GM23248 (cell line): Measurements from ENCODE around the gene GREB1. TPM values are rescaled to one million over a fixed set of nuclear protein-coding genes. Genes with fewer than 3 reads are reported as not detected.

Experiments
- DNase-seq: peaks from one replicate; pipeline ENCODE4 v3.0.0-alpha.2; 2015
- H2AFZ ChIP-seq: fragments of 200-600 bp; sonication (generic); 2 replicates; pipeline ENCODE4 v1.6.1; 2016; ENCODE audit warnings: antibody characterized with exemption
- H3F3A ChIP-seq: fragments of 200-600 bp; sonication (generic); 2 replicates; pipeline ENCODE4 v1.6.1; 2016; ENCODE audit warnings: mild to moderate bottlenecking, antibody characterized with exemption, mixed run types; ENCODE audit not compliant: insufficient read depth
- H3K27ac ChIP-seq: fragments of 200-600 bp; sonication (generic); 2 replicates; pipeline ENCODE4 v1.5.1; 2016; ENCODE audit warnings: mild to moderate bottlenecking
- H3K27me3 ChIP-seq: fragments of 200-600 bp; sonication (generic); replicated peaks from 2 replicates; pipeline ENCODE4 v1.6.1; 2016; ENCODE audit warnings: mild to moderate bottlenecking; ENCODE audit not compliant: insufficient read depth
- H3K36me3 ChIP-seq: fragments of 200-600 bp; sonication (generic); 2 replicates; pipeline ENCODE4 v1.6.1; 2016; ENCODE audit warnings: low read depth, mild to moderate bottlenecking
- H3K4me1 ChIP-seq: fragments of 200-600 bp; sonication (generic); 2 replicates; pipeline ENCODE4 v1.6.1; 2016; ENCODE audit warnings: mild to moderate bottlenecking; ENCODE audit not compliant: insufficient read depth
- H3K4me2 ChIP-seq: fragments of 200-600 bp; sonication (generic); one replicate; pipeline ENCODE4 v1.6.1; 2016; ENCODE audit warnings: mild to moderate bottlenecking; ENCODE audit not compliant: unreplicated experiment
- H3K4me3 ChIP-seq: fragments of 200-600 bp; sonication (generic); 2 replicates; pipeline ENCODE4 v1.5.1; 2016; ENCODE audit warnings: mild to moderate bottlenecking
- H3K79me2 ChIP-seq: fragments of 200-600 bp; sonication (generic); 2 replicates; pipeline ENCODE4 v1.6.1; 2016; ENCODE audit warnings: mild to moderate bottlenecking; ENCODE audit not compliant: insufficient read depth
- H3K9ac ChIP-seq: fragments of 200-600 bp; sonication (generic); 2 replicates; pipeline ENCODE4 v1.6.1; 2016; ENCODE audit warnings: mild to moderate bottlenecking
- H3K9me2 ChIP-seq: fragments of 200-600 bp; sonication (generic); 2 replicates; pipeline ENCODE4 v1.6.1; 2016; ENCODE audit warnings: mixed run types, mild to moderate bottlenecking, moderate library complexity; ENCODE audit not compliant: insufficient read depth
- H3K9me3 ChIP-seq: fragments of 200-600 bp; sonication (generic); one replicate; pipeline ENCODE4 v1.6.1; 2017; ENCODE audit warnings: low read depth
- H4K20me1 ChIP-seq: fragments of 200-600 bp; sonication (generic); 2 replicates; pipeline ENCODE4 v1.6.0; 2016; ENCODE audit not compliant: insufficient read depth
- EZH2 ChIP-seq: fragments of 200-600 bp; sonication (generic); IDR thresholded peaks from 2 replicates; pipeline ENCODE4 v1.6.1; 2018; ENCODE audit warnings: antibody characterized with exemption, mild to moderate bottlenecking; ENCODE audit not compliant: insufficient read depth, poor library complexity, severe bottlenecking
- EZH2phosphoT487 ChIP-seq: fragments of 200-600 bp; sonication (generic); IDR thresholded peaks from 2 replicates; pipeline ENCODE4 v1.6.1; 2018; ENCODE audit warnings: antibody characterized with exemption, moderate library complexity, mild to moderate bottlenecking, low read depth; ENCODE audit not compliant: insufficient read depth
- WGBS, 2 experiments: methylation state at CpG; one replicate each; pipeline ENCODE4 v1.1.6; 2015 to 2017; ENCODE audit warnings: low lambda C conversion rate in 2 of 2, low coverage in 1 of 2; ENCODE audit errors: missing lambda C conversion rate in 2 of 2; 5-methylcytosine and 5-hydroxymethylcytosine counted together
- in situ Hi-C: fragments of 300-500 bp; cut with MboI; formaldehyde crosslinking; loops from 2 replicates; pipeline ENCODE4 v1.15.0; 2020
- polyA plus RNA-seq: library from polyadenylated mRNA; unstranded; fragments of >200 nt; fragmentation: Nextera tagmentation; extraction: Ambion mirVana; gene quantifications from 2 replicates; pipeline ENCODE4 v1.2.1, GENCODE V29; 2016
- total RNA-seq: library from RNA; depleted of rRNA; stranded (reverse); fragments of >200 nt; shearing (Covaris generic); gene quantifications from 2 replicates; pipeline ENCODE4 v1.2.3, GENCODE V29; 2014

The GREB1 gene
- total and polyA plus RNA-seq, 2 experiments from 2014 or later = not detected

- H3K79me2 ChIP-seq = no peaks in the 10 kb centered on the region
- 0 to 5% methylated on average over 2 of the region's 2 CpGs for WGBS, 2 experiments
- no peaks in the 10 kb centered on the region for H3K9me2 ChIP-seq
- H3K36me3 ChIP-seq = no peaks in the 10 kb centered on the region
- DNase-seq = no peak
- H3K4me2 ChIP-seq = no peak overlapping the region
- no peaks in the 10 kb centered on the region for H4K20me1 ChIP-seq
- H3K4me1 ChIP-seq = no peaks in the 10 kb centered on the region
- no peak overlapping the region for H3K27ac ChIP-seq
- no peaks in the 10 kb centered on the region for H3K9me3 ChIP-seq
- no peaks in the 10 kb centered on the region for H3F3A ChIP-seq
- no peak overlapping the region for H3K9ac ChIP-seq
- no peak overlapping the region for H3K4me3 ChIP-seq
- peaks cover 20% of the 10 kb centered on the region for H3K27me3 ChIP-seq
- in situ Hi-C loops = no loop called here
- TF ChIP-seq EZH2 (no peak), EZH2phosphoT487 (no peak)
- no peak overlapping the region for H2AFZ ChIP-seq
Measured at GRCh38 chr2:11524470-11524869, 9.4 kb upstream of the GREB1 start.

- Histone ChIP-seq H3K4me3 (no peak overlapping the region), H3K9ac (no peak overlapping the region), H3K27me3 (peaks cover 22% of the 10 kb centered on the region), H3K4me2 (no peak overlapping the region), H4K20me1 (no peaks in the 10 kb centered on the region), H3F3A (no peaks in the 10 kb centered on the region), H2AFZ (no peak overlapping the region), H3K79me2 (no peaks in the 10 kb centered on the region), H3K4me1 (no peaks in the 10 kb centered on the region), H3K9me3 (no peaks in the 10 kb centered on the region), H3K27ac (no peak overlapping the region), H3K36me3 (no peaks in the 10 kb centered on the region), H3K9me2 (no peaks in the 10 kb centered on the region)
- no peak for DNase-seq
- in situ Hi-C loops = no loop called here
- TF ChIP-seq EZH2phosphoT487 (no peak), EZH2 (no peak)
- WGBS, 2 experiments = 62 to 64% methylated on average over 7 of the region's 7 CpGs
Measured at GRCh38 chr2:11525762-11526161, 8.1 kb upstream of the GREB1 start.

GRCh38 chr2:11527001-11527400, 6.8 kb upstream of the GREB1 start:
- Histone ChIP-seq H3K9ac (no peak overlapping the region), H3K36me3 (no peaks in the 10 kb centered on the region), H3K27me3 (peaks cover 22% of the 10 kb centered on the region), H3F3A (no peaks in the 10 kb centered on the region), H4K20me1 (no peaks in the 10 kb centered on the region), H3K4me3 (no peak overlapping the region), H3K9me3 (no peaks in the 10 kb centered on the region), H3K4me1 (no peaks in the 10 kb centered on the region), H2AFZ (no peak overlapping the region), H3K79me2 (no peaks in the 10 kb centered on the region), H3K9me2 (no peaks in the 10 kb centered on the region), H3K4me2 (no peak overlapping the region), H3K27ac (no peak overlapping the region)
- no peak for DNase-seq
- TF ChIP-seq EZH2phosphoT487 (no peak), EZH2 (no peak)
- WGBS, 2 experiments = 53 to 57% methylated on average over 1 of the region's 1 CpG
- in situ Hi-C loops = no loop called here

GRCh38 chr2:11528228-11528627, 5.6 kb upstream of the GREB1 start:
- H3K9me3 ChIP-seq = no peaks in the 10 kb centered on the region
- H4K20me1 ChIP-seq = no peaks in the 10 kb centered on the region
- no peak for DNase-seq
- H3K79me2 ChIP-seq = no peaks in the 10 kb centered on the region
- no peak overlapping the region for H3K4me2 ChIP-seq
- in situ Hi-C loops = no loop called here
- H3K27me3 ChIP-seq = peaks cover 26% of the 10 kb centered on the region
- no peaks in the 10 kb centered on the region for H3K9me2 ChIP-seq
- no peaks in the 10 kb centered on the region for H3F3A ChIP-seq
- TF ChIP-seq EZH2phosphoT487 (no peak), EZH2 (no peak)
- no peaks in the 10 kb centered on the region for H3K36me3 ChIP-seq
- H3K4me3 ChIP-seq = no peak overlapping the region
- no peak overlapping the region for H3K9ac ChIP-seq
- WGBS, 2 experiments = 47 to 50% methylated on average over 3 of the region's 3 CpGs
- H2AFZ ChIP-seq = no peak overlapping the region
- H3K4me1 ChIP-seq = no peaks in the 10 kb centered on the region
- no peak overlapping the region for H3K27ac ChIP-seq
